ENCODE results near the gene FRMD6. TPM values are rescaled to one million over a fixed set of nuclear protein-coding genes. Genes with fewer than 3 reads are reported as not detected.

The FRMD6 gene
- total and polyA plus RNA-seq, 10 of the 15 experiments (the other 5 are each of a cell fraction or from before 2014, with no cell fraction given) = 0.86 to 7.8 (median 3.3) TPM

DNA sequence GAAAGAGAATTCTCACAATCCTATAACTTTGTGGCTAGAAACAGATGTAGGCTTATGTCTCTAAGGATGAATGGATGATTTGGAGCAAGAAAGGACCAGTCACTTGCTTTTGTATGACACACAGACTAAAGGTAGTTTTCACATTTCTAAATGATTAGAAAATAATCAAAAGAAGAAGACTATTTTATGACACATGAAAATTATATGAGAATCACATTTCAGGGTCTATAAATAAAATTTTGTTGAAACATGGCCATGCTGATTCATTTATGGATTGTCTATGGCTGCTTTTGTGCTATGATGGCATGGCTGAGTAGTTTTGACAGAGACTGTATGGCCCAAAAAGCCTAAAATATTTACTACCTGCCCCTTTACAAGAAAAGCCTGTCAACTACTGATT is 49.4 kb upstream of the FRMD6 start (continued):
- no peak for TF ChIP-seq SRF (IDR thresholded peaks at IDR 0.05; ENCODE audit: low read depth in 2 of 2, low read length in 2 of 2)
- TF ChIP-seq NFIC (IDR thresholded peaks at IDR 0.05; ENCODE audit: low read depth, low read length) = no peak
- no peak for TF ChIP-seq CHD4 (IDR thresholded peaks at IDR 0.05)
- TF ChIP-seq ETV6 (conservative IDR thresholded peaks at IDR 0.05 in 1 of 2, IDR thresholded peaks at IDR 0.05 in 1 of 2; ENCODE audit: borderline replicate concordance in 1 of 2, low read depth in 1 of 2) = no peak
- TF ChIP-seq ATF7 (IDR thresholded peaks at IDR 0.05; ENCODE audit: low read depth) = no peak
- TF ChIP-seq JUNB (IDR thresholded peaks at IDR 0.05) = peak; percentile 69
- no peak for TF ChIP-seq CBX5 (IDR thresholded peaks at IDR 0.05; ENCODE audit: low read depth)
- no peak for TF ChIP-seq FOS (IDR thresholded peaks at IDR 0.05; ENCODE audit: borderline replicate concordance, extremely low read depth, insufficient read length)
- TF ChIP-seq KLF5 (IDR thresholded peaks at IDR 0.05; ENCODE audit: partially characterized antibody) = no peak
- TF ChIP-seq PAX5 (IDR thresholded peaks at IDR 0.05; ENCODE audit: borderline replicate concordance, low read depth, low read length) = no peak
- no peak for TF ChIP-seq EP300 (IDR thresholded peaks at IDR 0.05; ENCODE audit: borderline replicate concordance in 1 of 2, control insufficient read depth in 1 of 2, low read depth in 2 of 2, low read length in 2 of 2)
- 0 out of 2 replicates have a peak, but pooled peaks have one; percentile 38 for TF ChIP-seq MEF2A (IDR thresholded peaks at IDR 0.05; ENCODE audit: insufficient read depth, low read depth, low read length)
- TF ChIP-seq, protein P1, sequence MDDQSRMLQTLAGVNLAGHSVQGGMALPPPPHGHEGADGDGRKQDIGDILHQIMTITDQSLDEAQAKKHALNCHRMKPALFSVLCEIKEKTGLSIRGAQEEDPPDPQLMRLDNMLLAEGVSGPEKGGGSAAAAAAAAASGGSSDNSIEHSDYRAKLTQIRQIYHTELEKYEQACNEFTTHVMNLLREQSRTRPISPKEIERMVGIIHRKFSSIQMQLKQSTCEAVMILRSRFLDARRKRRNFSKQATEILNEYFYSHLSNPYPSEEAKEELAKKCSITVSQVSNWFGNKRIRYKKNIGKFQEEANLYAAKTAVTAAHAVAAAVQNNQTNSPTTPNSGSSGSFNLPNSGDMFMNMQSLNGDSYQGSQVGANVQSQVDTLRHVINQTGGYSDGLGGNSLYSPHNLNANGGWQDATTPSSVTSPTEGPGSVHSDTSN (IDR thresholded peaks at IDR 0.05; ENCODE audit: insufficient replicate concordance, low read depth, low read length) = no peak

DNA sequence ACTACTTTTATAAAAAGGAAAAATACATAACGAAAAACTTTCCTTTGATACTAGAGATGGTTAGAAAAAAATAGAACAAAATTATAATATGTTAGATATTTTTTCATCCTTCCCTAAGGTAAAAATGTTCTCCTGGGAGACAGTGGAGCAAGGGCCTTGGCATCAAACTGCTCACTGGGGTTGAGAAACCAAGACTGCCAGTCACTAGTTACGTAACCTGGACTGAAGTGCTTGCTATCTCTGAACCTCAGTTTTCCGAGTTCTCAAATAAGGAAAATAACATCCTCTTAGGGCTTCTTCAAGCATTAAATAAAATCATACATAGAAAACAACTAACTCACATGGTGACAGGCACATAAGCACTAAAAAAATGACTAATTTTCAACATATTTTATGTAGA is 48.2 kb upstream of the FRMD6 start:
- WGBS (ENCODE audit: insufficient coverage, insufficient replicate concordance, low lambda C conversion rate, missing lambda C conversion rate) = 96% methylated on average over 3 of the region's 3 CpGs
- TF ChIP-seq STAT1 (conservative IDR thresholded peaks at IDR 0.05) = no peak
- no peak for TF ChIP-seq SMAD1 (IDR thresholded peaks at IDR 0.05; ENCODE audit: low read depth, partially characterized antibody)
- TF ChIP-seq PAX8 (IDR thresholded peaks at IDR 0.05) = no peak
- TF ChIP-seq CREB1 (IDR thresholded peaks at IDR 0.05; ENCODE audit: low read depth) = no peak
- TF ChIP-seq SIN3A (IDR thresholded peaks at IDR 0.05; ENCODE audit: low read depth, low read length) = no peak
- TF ChIP-seq, protein P2, sequence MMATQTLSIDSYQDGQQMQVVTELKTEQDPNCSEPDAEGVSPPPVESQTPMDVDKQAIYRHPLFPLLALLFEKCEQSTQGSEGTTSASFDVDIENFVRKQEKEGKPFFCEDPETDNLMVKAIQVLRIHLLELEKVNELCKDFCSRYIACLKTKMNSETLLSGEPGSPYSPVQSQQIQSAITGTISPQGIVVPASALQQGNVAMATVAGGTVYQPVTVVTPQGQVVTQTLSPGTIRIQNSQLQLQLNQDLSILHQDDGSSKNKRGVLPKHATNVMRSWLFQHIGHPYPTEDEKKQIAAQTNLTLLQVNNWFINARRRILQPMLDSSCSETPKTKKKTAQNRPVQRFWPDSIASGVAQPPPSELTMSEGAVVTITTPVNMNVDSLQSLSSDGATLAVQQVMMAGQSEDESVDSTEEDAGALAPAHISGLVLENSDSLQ (IDR thresholded peaks at IDR 0.05) = no peak
- no peak for TF ChIP-seq SREBF1 (IDR thresholded peaks at IDR 0.05; ENCODE audit: low read length)
- TF ChIP-seq RBBP5 (conservative IDR thresholded peaks at IDR 0.05) = no peak
- TF ChIP-seq PAX5 (IDR thresholded peaks at IDR 0.05; ENCODE audit: borderline replicate concordance, low read depth, low read length) = no peak
- TF ChIP-seq, protein P3, sequence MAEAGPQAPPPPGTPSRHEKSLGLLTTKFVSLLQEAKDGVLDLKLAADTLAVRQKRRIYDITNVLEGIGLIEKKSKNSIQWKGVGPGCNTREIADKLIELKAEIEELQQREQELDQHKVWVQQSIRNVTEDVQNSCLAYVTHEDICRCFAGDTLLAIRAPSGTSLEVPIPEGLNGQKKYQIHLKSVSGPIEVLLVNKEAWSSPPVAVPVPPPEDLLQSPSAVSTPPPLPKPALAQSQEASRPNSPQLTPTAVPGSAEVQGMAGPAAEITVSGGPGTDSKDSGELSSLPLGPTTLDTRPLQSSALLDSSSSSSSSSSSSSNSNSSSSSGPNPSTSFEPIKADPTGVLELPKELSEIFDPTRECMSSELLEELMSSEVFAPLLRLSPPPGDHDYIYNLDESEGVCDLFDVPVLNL (IDR thresholded peaks at IDR 0.05; ENCODE audit: low read depth, low read length) = no peak

More for the DNA sequence above, 48.2 kb upstream of the FRMD6 start:
- ChIA-PET SMC1A (ENCODE audit: uncharacterized antibody, unreplicated experiment) (interaction anchor here (1.0 kb wide), 1 partner anchor 12 kb away, joined by 3 read pairs; no protein-coding TSS in a partner anchor), CTCF (no interaction called here), POLR2A (no interaction called here), RAD21 (ENCODE audit: unreplicated experiment) (no interaction called here)
- H3K9ac ChIP-seq (ENCODE audit: control insufficient read depth, insufficient read depth, low read length) = no peak overlapping the region
- H3K4me3 ChIP-seq = no peak overlapping the region
- H3K27ac ChIP-seq (ENCODE audit: control insufficient read depth, insufficient read depth) = no peak overlapping the region
- H3K4me2 ChIP-seq (ENCODE audit: control insufficient read depth, insufficient read depth) = no peak overlapping the region
- no peaks in the 10 kb centered on the region for H4K20me1 ChIP-seq (ENCODE audit: control insufficient read depth, insufficient read depth)
- ATAC-seq (no peak), DNase-seq (ENCODE audit: low read depth, low spot score) (no peak), FAIRE-seq (no peak)
- intact Hi-C loops (cut with micrococcal nuclease; ENCODE audit: unreplicated experiment) (no loop called here), in situ Hi-C loops (cut with MboI) (no loop called here)
- H3K79me2 ChIP-seq (ENCODE audit: control insufficient read depth, insufficient read depth, low read length) = no peaks in the 10 kb centered on the region
- no peaks in the 10 kb centered on the region for H3K36me3 ChIP-seq (ENCODE audit: control insufficient read depth in 2 of 2, insufficient read depth in 2 of 2, low read length in 1 of 2)
- no peaks in the 10 kb centered on the region for H3K27me3 ChIP-seq (replicated peaks in 1 of 2; ENCODE audit: control insufficient read depth in 2 of 2, insufficient read depth in 2 of 2, low read length in 1 of 2)
- BruUV-seq (replicated peaks) = no TSS peak
- H3K4me1 ChIP-seq (ENCODE audit: control insufficient read depth, insufficient read depth, low read length) = no peaks in the 10 kb centered on the region
- no peak overlapping the region for H2AFZ ChIP-seq (ENCODE audit: control insufficient read depth, low read depth, low read length)
- no peaks in the 10 kb centered on the region for H3K9me3 ChIP-seq (replicated peaks; ENCODE audit: control insufficient read depth, insufficient read depth, low read length)
